Measurements from ENCODE around the gene ZNF689. TPM values are rescaled to one million over a fixed set of nuclear protein-coding genes. Genes with fewer than 3 reads are reported as not detected.

ZNF689 gene
- total RNA-seq, 1 experiment from 2014 or later, result 10.1 TPM

GRCh38 chr16:30571445-30572322 lies 38.5 kb downstream of the ZNF689 start, which contains the start of gene ZNF688:
Gene ZNF688, minus strand, starts transcription at chr16:30571714. Its CDS starts 85 bp downstream, at chr16:30571629.
- peaks cover 50% of the 10 kb centered on the region for H3F3A ChIP-seq (ENCODE audit: insufficient read depth, low read depth)
- H3K9me3 ChIP-seq (ENCODE audit: insufficient read depth, low read depth), result no peaks in the 10 kb centered on the region
- no peaks in the 10 kb centered on the region for H3K36me3 ChIP-seq (ENCODE audit: low read depth)
- peak within 1 kb of the TSS; percentile 61 for H3K27ac ChIP-seq
- peak within 1 kb of the TSS; percentile 89 for H3K4me3 ChIP-seq
- H3K4me1 ChIP-seq (replicated peaks; ENCODE audit: insufficient read depth), result peaks cover 40% of the 10 kb centered on the region
- H3K4me2 ChIP-seq, result peak within 1 kb of the TSS; percentile 98
- ChIA-PET POLR2A (ENCODE audit: unreplicated experiment) (interaction anchor here (0.5 to 1.3 kb wide), 10 partner anchors 11 to 1624 kb away, joined by 3 to 5 read pairs (median 3); partner anchors contain the start of gene ZNF764), CTCF (interaction anchor here (0.6 to 1.2 kb wide), 6 partner anchors 13 to 201 kb away, joined by 3 to 5 read pairs (median 4); partner anchors contain the start of gene DCTPP1)
- peak; percentile 93 to 94 for DNase-seq
- intact Hi-C loops (cut with micrococcal nuclease; ENCODE audit: unreplicated experiment), result loop anchor here (1.0 to 2.0 kb wide), 2 partner anchors 13 to 14 kb away; partner anchors contain the start of genes ZNF764 and ZNF785
- H3K79me2 ChIP-seq (ENCODE audit: low read depth), result 0 out of 2 replicates have a peak, but pooled peaks cover 4% of the 10 kb centered on the region
- no TSS peak for BruUV-seq (replicated peaks)
- no peaks in the 10 kb centered on the region for H3K27me3 ChIP-seq (ENCODE audit: insufficient read depth, low read depth)
- H3K9me2 ChIP-seq (ENCODE audit: insufficient read depth), result no peaks in the 10 kb centered on the region
- H2AFZ ChIP-seq, result peak within 1 kb of the TSS; percentile 81
- no peaks in the 10 kb centered on the region for H4K20me1 ChIP-seq (ENCODE audit: insufficient read depth)
- TF ChIP-seq CTCF (conservative IDR thresholded peaks at IDR 0.05) (no peak), EZH2 (IDR thresholded peaks at IDR 0.05; ENCODE audit: low read depth) (no peak)

GRCh38 chr16:30570636-30571444 lies 39.3 kb downstream of the ZNF689 start:
- Histone ChIP-seq H3K27me3 (ENCODE audit: insufficient read depth, low read depth) (no peaks in the 10 kb centered on the region), H3F3A (ENCODE audit: insufficient read depth, low read depth) (peaks cover 49% of the 10 kb centered on the region), H3K27ac (peak overlapping the region; percentile 61), H3K9me2 (ENCODE audit: insufficient read depth) (no peaks in the 10 kb centered on the region), H2AFZ (peak overlapping the region; percentile 81), H3K9me3 (ENCODE audit: insufficient read depth, low read depth) (no peaks in the 10 kb centered on the region), H3K79me2 (ENCODE audit: low read depth) (0 out of 2 replicates have a peak, but pooled peaks cover 4% of the 10 kb centered on the region), H3K4me3 (peak overlapping the region; percentile 89), H3K36me3 (ENCODE audit: low read depth) (no peaks in the 10 kb centered on the region), H3K4me2 (peak overlapping the region; percentile 98), H4K20me1 (ENCODE audit: insufficient read depth) (no peaks in the 10 kb centered on the region), H3K4me1 (replicated peaks; ENCODE audit: insufficient read depth) (peaks cover 40% of the 10 kb centered on the region)
- intact Hi-C loops (cut with micrococcal nuclease; ENCODE audit: unreplicated experiment), result loop anchor here (1.0 kb wide), 1 partner anchor 14 kb away; the partner anchor contains the start of gene ZNF785
- CTCF ChIA-PET, result no interaction called here
- BruUV-seq (replicated peaks), result TSS peak; percentile 23
- POLR2A ChIA-PET (ENCODE audit: unreplicated experiment), result interaction anchor here (0.6 to 1.3 kb wide), 2 partner anchors 11 to 13 kb away, joined by 3 to 4 read pairs; partner anchors contain the start of gene ZNF764
- TF ChIP-seq CTCF (conservative IDR thresholded peaks at IDR 0.05) (no peak), EZH2 (IDR thresholded peaks at IDR 0.05; ENCODE audit: low read depth) (no peak)
- DNase-seq, result no peak

All from PC-9 (cell line).